CD4-positive, alpha-beta T cell treated with Interleukin-17A for 1 hour (primary cell): Measurements from ENCODE around the gene PDLIM5.

ENCODE experiments used
- DNase-seq: peaks from one replicate; pipeline ENCODE4 v3.0.0-alpha.2; 2020

PDLIM5 gene

DNA sequence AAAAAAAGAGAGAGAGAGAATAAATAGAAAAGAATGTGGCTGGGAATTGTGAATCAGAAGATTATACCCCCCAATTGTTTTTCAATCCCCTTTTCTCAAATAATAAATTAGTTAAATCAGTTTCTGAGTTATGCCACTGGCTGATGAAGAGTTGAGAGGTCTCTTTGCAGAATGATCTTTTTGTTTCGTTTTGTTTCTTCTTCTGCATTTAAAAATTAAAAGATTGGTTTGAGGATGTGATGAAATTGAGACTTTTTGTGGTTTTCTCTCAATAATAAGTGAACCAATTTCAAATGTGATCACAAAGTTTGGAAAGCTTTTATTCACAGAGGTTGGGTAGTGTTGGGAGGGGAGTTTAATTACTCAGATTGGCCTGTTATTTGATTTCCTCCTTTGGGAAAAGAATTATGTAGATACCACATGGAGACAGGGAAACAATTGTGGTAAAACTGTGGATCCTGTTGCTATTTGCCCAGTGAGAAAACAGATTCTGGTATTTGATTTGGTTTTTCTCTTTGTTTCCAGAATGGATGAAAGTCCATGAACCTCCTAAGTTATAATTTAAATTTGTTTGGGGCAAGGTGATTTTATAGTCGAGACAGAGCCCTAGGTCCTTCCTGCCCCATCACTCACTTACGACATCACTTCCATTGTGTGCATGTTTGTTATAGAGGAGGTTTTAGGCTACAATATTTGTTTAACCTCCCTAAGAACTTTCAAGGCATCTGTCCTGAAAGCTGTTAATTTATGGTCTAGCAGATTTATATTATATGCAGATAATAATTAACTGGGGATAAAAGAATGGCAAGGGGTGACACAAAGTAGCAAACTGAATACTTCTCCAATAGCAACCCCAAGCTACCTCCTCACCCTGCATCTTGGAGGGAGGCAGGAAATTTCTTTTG, 214.0 kb downstream of the PDLIM5 start:
- no peak for DNase-seq

DNA sequence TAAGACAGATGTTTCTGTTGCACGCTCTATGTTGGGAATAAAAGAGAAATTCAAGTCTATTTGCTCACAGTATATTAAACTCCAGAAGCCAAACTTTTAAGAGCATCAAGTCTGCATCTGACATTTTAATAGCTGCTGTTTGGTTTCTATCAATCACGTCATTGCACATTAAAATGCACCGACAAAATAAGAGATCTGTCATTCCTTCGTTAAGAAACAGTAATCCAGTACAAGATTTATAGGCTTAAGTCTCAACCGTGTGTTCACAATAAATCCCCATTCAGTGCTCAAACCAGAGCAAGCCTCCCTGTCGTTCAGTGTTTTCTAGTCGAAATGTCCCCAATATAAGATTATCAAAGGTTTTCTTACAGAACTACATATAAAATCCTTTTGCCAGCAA, 217.0 kb downstream of the PDLIM5 start:
- DNase-seq, result no peak

DNA sequence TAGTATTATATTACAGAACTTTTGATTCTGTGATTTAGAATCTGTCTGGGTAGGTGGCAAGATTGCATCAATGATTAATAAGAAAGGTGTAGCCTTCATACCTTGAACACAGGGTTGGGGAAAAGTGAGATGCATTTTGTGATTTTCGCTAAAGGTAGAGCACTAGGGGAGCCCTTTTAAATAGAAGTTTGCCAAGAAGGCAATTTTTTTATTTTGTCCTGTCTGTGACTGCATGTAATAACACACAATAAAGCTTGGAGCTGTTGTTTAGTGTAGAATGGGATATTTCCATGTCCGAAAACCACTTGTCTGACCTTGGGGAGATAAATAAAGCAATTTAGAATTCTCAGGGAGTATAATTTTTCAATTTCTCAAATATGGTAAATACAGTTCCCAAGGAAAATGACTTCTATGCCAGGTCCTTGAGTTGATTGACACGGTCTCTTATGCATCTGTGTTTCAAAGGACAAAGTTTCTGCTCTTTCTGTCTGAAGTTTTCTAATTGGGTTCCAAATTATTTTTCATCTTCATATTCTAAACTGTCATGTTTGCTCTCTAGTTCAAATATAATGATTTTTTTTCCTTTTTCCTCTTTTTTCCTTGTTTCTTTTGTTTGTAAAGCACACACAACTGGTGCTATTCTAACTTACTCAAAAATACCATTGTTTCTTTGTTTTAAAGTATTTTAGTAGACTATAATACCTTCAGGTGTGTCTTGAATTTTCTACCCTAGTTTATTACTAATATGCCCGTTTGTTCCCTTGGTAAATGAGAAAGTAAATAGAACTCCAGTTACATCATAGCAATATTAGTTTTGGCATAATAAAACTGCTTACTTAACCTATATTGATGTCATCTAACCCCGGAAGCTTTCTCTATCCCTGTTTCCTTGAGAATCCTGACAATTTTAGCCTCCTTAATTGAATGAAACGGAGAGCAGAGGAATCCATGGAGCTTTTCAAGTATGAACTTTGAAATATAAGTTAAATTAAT, 218.2 kb downstream of the PDLIM5 start:
- DNase-seq, result no peak

DNA sequence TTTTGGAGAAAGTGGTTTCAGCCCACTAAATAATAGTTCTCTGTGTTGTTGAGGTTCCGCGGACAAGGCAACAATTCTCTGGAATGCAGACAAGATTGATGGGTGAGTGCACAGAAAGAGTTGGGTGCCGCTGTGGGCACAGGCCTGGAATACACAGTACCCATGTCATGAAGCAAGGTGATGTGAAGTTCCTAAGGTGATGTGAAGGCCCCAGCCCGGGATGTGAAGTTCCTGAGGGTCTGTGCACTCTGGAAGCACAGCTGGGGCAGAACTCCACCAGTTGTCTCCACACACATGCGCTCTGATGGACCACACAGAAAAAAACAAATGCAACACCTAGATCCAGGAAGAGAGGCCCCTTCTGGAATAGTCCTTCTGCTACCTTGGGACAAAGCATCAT, 219.4 kb downstream of the PDLIM5 start:
- no peak for DNase-seq

DNA sequence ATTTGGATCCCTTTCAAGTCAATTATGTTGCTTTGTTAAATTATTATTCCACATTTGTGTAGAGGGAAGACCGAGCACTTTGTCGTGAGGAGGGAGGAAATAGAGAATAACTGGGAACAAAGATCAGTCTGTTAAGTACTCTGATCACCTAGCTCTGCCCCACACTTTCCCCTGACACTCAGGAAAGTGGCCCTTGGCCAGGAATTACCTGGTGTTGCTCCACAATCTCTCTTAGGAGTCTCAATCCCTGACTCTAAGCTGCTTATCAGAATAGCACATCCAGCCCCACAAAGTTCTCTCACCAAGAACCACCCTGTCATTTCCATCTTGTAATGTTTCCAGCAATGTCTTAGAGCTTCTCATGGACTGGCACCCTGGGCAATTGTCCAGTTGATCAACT, 222.2 kb downstream of the PDLIM5 start:
- no peak for DNase-seq

DNA sequence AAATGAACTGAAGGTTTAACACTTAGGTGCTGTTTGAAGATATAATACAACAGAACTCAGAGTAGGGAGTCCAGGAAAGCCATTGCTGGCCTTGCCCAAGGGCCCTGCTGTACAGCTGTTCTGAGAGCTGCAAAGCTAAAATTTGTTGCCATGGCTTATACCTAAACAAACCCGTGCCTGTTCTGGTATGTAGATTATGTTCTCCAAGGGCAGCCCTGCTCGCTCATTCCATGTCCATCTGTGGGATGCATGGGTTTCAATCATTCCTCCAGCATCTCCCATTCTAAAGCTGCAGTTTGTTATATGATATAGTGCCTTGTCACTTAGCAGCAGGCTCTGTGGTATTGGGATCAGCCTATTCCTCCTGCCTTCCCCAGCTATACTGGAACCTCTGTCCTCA, 225.2 kb downstream of the PDLIM5 start:
- DNase-seq, result no peak

DNA sequence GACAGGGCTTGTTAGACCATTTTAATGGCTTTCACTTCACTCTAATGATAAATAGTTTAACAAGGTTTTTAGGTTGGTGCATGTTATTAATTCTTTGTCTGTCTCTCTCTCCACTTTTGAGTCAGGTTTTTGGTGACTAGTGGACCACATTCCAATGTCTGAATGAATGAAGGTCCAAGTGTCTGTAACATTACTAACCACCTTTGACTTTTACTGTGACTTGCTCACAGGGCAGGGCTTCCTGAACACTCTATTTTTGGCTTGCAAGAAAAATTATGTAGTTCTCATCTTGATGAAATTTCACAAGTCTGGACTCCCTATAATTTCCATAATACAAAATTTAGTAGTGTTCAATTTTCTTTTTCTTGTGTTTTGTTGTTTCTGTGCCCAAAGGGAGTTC, 227.2 kb downstream of the PDLIM5 start:
- no peak for DNase-seq

DNA sequence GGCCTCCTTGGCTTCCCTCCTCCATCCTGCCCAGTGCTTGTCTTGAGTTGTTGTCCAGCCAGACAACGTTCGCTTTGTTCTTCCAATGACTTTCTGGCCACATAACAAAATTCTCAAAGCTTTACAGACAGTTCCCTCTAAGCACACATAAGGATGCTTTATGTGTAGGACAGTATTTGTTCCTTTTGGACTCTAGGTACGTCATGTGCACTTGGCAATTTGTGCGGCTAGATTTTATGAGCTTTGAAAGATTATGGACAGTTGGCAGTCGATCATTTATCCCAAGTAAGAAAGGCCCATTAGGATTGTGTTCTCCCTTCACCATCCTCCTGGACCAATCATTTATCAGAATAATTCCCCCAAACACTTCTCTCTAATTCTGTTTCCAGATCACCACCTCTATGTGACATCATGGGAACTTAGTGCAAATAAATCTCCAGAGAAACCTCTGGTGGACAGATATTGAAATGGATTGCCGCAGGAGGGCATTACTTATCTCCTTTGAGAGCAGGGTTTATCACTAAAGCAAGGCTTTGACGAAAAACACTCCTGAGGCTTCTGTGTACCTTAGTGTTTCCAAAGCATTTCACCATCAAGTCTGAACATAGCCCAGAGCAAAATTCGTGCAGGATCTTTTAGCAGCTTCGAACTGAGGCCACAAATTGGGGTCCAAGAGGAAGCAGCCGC, 228.6 kb downstream of the PDLIM5 start:
- DNase-seq, result no peak

DNA sequence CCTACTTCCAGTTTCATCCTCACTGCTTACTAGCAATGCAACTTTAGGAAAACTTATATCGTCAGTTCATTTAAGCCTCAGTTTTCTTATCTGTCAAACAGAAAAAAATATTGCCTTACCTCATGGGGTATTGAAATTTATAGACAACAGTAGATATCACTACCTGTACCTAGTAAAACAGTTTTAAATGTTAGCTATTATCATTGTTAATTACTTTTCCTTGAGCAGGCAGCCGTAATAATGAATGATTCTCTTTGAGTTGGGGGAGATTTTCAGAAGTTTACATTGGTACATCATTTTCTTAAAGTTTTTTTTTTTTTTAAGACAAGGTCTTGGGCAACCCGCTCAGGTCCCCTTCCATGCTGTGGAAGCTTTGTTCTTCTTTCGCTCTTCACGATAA, 234.3 kb downstream of the PDLIM5 start:
- DNase-seq, result no peak

DNA sequence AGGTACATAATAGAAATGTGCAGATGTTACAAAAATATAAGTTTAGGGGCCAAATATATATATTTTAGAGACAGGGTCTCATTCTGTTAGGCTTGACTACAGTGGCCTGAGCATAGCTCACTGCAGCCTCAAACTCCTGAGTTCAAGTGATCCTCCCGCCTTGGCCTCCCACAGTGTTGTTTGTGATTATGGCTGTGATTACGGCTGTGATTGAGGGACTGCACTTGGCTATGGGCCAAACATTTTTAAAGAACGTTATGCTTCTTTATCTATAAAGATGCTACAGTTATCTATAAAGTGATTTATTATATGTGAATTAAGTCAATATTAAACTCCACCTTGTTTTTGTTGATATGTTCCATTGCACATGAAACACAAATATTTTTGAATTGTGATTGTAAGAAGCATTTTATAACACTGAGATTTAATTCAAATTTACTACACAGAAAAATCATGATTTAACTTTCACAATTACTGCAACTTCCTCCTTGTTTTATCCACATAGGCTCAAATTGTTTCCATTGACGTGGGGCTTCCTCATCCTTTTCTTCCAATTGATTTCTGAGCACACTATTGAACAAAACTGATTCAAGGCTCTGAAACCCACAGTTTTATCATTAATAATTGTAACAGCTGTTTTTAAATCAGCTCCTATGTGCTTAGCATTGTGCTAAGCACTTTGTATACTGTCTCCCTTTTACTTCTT, 237.6 kb downstream of the PDLIM5 start:
- DNase-seq, result no peak

DNA sequence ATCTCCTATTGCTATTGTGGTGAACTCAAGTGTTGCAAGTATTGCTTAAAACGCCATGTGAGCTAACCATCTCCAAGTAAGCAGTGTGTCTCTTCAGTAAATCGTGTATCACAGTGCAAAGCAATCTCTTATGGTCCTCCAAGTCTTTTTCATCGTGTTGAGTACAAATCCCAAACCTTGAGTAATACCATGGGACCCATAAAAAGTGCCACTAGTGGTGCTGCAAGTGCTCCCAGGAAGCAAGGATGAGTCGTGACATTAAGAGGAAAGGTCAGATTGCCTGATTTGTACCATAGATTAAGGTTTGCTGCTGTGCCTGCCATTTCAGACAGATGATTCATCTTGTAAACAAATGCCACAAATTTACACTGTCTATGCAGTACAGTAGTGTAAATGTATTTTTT, 239.1 kb downstream of the PDLIM5 start:
- DNase-seq, result no peak

DNA sequence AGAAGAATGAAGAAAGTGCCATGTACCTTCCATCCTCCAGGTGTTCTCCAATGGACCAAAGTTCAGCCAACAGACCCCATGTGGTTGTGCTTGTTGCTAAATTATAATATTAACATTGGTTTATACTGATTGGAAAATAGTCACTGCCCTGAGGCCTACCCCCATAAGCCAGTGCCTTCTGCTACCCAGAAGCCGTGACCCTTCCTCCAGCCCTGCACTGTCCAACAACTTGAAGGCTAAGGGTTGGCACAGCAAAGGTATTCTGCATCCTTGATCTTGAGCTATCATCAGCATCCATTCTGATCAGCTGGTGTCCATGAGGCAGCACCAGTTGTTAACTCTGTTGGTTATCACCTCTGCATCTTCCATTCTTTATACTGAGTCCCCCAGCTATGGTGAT, 239.8 kb downstream of the PDLIM5 start:
- no peak for DNase-seq

DNA sequence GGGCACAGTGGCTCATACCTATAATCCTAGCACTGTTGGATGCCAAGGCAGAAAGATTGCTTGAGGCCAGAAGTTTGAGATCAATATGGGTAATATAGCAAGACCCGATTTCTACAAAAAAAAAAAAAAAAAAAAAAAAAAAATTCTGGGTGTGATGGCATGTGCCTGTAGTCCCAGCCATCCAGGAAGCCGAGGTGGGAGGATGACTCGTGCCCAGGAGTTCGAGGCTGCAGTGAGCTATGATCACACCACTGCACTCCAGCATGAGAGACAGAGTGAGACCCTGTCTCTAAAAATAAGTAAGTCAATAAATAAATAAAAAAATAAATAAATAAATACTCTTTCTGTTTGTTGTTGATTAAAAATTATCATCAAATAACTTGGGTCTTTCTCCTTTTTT, 243.6 kb downstream of the PDLIM5 start:
- DNase-seq, result no peak

DNA sequence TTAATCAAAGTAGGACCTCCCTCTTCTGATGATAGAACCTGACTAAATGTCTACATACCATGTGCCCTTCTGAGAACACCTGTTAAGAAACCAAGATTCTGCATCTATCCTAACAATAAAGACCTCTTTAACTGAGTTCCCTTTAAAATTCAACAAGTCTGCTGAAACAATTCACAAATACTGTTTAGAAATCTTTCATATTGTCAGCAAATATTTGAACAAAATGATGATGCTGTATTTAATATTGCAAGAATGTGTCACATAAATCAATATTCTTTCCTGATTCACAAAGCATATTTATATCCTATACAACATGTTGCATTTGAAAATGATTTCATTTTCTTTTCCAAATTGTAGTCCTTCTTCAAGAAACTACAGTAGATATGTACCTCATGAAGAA, 246.4 kb downstream of the PDLIM5 start:
- no peak for DNase-seq

DNA sequence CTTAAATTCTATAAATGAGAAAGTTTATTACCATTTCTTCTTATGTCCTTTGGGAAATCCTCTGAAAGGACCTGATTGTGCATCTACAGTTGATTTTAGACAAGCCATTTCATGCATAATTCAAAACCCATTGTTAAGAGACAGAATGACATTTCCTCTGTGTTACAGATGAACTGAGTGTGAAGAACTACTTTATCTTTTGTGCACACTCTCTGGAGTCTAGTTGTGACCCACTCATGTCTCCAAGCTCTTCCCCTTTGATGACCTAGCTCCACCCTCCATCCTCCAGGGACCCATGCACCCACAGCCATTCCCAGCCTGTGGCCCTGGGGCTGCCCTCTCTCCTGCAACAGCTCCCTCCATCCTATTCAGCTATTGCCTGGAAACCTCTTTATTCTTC, 248.6 kb downstream of the PDLIM5 start:
- no peak for DNase-seq

DNA sequence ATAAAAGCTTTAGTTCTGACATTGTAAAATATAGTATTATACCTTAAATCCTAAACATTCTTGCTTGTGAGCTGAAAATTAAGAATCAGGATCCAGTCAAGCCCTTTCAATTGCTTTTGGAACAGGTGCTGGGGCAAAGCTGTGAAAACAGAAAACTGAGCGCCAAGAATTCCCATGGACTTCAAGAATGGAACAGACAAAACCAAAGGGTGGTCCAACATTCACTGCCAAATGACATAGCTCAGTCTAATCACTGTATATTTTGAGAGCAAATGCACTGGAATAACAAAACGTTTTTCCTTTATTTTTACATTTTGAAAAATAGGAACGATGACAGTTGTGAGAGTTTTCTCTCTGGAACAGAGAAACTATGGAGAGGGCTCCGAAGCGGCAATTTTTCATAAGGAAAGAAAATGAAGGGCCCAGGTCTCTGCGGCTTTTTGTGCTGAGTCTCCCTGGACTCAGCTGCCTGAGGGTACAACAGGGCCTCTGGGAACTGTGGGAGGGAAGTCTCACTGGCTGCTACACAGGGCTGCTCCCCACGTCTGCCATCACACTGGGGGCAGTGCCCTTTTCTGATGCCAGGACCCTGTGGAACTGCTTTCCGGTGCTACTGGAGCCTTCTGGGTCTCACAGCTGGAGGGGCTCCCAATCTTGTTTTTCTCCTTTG, 250.0 kb downstream of the PDLIM5 start:
- no peak for DNase-seq

DNA sequence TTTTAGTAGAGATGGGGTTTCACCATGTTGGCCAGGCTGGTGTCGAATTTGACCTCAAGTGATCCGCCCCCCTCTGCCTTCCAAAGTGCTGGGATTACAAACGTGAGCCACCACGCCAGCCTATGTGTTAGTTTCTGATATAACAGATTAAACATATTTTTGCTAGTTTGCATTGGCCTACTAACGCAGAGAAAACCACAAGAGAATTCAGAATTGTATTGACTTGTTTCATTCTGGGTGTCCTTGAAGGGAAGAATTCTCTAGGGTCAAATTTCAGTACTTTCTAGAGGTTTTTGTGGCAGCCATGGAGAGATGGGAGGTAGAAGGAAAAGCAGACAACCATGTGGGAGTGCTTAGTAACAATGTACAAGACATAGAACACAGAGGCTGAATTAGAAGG, 259.9 kb downstream of the PDLIM5 start:
- no peak for DNase-seq

DNA sequence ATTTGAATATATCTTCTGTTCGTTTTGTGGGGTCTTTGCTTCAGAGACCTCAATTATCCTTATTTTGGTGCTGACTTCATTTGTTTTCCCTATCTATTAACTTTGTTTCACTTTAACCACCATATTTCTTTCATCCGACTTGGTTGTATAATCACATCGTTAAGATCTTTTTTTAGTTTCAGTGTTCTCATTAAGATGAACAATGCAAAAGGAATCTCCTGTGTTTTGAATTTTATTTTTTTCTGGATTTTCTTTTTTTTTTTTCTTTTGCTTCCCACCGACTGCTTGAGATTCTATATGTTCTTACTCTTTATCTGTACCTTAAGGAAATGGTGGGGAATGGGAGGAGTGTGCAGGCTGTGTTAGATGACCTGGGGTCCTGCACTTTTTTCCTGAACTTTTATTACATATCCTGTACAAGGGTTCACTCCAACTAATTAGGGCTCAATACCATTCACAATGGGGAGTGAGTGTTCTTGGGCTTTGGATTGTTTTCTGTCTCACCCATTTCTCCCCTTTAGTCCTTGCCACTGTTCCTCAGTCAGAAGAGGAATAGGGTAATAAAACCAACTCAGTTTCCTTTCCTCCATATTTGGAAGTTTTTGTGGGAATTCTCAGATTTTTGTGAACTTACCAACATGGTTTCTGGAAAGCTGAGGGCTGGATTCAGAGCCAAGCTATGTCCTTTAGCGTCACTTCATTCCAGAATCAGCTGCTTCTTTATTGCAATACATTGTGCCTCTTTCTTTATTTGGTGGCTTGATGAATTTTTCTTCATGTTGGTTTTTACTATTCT, 262.8 kb downstream of the PDLIM5 start:
- DNase-seq, result no peak

DNA sequence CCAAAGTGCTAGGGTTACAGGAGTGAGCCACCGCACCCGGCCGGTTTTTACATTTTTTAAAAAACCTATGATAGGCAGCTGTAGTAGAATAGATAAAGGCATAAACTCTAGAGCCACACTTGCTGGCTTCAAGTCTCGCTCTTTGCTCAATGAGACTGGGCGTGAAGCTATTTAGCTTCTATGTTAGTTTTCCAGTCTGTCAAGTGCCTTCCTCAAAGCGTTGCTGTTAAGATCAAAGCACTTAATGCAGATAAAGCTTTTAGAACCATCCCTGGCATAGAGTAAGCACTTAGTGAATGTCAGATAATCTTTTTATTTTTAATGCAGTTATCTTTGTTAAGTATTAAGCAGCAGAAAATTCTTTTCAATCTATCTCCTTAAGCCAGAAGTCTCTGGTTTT, 264.0 kb downstream of the PDLIM5 start:
- DNase-seq, result no peak
